Fibroblast of pulmonary artery (primary cell): ENCODE data around the gene RBM38.
A peak's percentile ranks its signal among the peaks of the same experiment; 100 is the strongest.

ENCODE experiments used
- DNase-seq: peaks from one replicate; pipeline ENCODE4 v3.0.0-alpha.2; 2010; ENCODE audit warnings: low read depth
- H3K4me3 ChIP-seq: replicated peaks from 2 replicates; pipeline ENCODE4 v1.5.1; 2011; ENCODE audit warnings: low read depth, mild to moderate bottlenecking, control low read depth, low read length, moderate library complexity
- TF ChIP-seq, protein P1 (sequence below): IDR thresholded peaks from 2 replicates; pipeline ENCODE4 v1.5.1; 2011; ENCODE audit warnings: mild to moderate bottlenecking, control low read depth, low read length, inconsistent platforms; ENCODE audit errors: missing control alignments

RBM38 gene

DNA sequence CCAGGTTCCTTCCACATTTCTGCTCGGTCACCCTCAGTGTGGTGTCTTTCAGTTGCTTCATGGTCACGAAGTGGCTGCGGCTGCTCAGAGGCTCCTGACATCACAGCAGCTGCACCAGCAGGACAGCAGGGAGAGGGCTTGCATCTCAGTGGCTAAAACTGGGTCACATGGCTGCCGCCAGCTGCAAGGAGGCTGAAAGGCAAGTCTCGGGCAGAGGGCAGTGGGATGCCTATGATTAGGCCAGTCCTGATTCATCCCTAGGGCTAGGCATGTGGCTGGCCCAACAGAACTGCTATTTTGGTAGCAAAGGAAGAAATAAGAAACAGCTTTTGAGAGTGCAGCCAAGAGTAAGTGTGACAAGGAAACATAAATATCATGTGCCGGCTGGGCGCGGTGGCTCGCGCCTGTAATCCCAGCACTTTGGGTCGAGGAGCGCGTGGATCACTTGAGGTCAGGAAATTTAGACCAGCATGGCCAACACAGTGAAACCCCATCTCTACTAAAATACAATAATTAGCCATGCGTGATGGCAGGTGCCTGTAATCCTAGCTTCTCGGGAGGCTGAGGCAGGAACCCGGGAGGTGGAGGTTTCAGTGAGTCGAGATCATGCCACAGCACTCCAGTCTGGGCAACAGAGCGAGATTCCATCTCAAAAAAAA is 46.6 kb downstream of the RBM38 start:
- TF ChIP-seq, protein P1, sequence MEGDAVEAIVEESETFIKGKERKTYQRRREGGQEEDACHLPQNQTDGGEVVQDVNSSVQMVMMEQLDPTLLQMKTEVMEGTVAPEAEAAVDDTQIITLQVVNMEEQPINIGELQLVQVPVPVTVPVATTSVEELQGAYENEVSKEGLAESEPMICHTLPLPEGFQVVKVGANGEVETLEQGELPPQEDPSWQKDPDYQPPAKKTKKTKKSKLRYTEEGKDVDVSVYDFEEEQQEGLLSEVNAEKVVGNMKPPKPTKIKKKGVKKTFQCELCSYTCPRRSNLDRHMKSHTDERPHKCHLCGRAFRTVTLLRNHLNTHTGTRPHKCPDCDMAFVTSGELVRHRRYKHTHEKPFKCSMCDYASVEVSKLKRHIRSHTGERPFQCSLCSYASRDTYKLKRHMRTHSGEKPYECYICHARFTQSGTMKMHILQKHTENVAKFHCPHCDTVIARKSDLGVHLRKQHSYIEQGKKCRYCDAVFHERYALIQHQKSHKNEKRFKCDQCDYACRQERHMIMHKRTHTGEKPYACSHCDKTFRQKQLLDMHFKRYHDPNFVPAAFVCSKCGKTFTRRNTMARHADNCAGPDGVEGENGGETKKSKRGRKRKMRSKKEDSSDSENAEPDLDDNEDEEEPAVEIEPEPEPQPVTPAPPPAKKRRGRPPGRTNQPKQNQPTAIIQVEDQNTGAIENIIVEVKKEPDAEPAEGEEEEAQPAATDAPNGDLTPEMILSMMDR = no peak
- H3K4me3 ChIP-seq = no peak overlapping the region
- no peak for DNase-seq

DNA sequence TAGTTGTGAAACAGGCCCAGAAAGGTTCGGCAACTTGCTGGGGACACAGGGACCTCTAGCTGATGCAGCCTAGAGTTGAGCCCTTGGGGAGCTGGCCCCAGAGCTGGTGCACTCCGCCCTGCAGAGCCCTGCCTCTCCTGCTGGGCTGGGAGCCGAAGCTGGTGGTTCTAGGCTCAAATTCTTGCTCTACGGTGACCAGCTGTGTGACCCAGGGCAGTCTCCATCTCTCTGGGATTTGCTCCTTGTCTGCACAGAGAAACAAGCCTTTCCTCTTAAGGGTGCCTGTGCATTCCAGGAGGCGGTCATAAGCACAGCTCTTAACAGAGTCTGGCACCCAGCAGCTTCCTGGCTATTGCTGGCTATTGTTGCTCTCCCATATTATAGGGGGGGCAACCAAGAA is 47.4 kb downstream of the RBM38 start:
- no peak overlapping the region for H3K4me3 ChIP-seq
- DNase-seq = no peak
- TF ChIP-seq, protein P1 = no peak

DNA sequence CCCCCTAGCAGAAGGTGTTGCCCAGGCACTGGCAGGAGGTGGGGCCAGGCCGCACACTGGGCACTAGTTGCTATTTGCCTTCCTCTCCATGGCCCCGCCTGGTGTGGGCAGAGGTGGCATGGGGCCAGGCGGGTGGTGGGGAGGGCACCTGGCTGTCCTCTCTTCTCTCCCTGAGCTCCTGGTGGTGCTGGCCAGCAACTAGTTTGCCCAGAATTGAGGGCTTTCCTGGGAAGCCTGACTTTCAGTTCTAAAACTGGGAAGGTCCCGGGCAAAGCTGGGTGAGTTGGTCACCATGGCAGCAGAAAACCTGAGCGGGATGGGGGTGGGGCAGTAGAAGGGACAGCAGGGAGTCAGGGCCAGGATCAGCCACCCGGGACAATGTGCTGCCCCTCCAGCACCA is 48.2 kb downstream of the RBM38 start:
- no peak overlapping the region for H3K4me3 ChIP-seq
- no peak for DNase-seq
- TF ChIP-seq, protein P1 = no peak

DNA sequence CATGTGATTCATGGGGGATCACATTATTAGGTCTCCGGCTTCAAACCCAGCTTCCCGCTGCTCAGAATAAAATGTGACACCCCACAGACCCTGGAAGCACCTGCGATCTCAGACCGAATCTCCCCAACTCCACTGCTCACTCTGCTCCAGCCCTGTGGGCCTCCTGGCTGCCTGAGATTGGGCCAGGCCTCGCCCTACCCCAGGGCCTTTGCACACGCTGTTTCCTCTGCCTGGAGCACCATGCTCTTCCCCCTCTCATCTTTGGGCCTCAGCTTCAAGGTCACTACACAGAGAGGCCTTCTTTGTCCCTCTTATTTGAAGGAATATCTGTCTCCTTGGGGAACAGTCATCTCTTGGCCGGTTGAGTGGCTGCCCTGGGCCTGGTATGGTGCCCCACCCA is 48.8 kb downstream of the RBM38 start:
- DNase-seq = no peak
- H3K4me3 ChIP-seq = no peak overlapping the region
- TF ChIP-seq, protein P1 = no peak

DNA sequence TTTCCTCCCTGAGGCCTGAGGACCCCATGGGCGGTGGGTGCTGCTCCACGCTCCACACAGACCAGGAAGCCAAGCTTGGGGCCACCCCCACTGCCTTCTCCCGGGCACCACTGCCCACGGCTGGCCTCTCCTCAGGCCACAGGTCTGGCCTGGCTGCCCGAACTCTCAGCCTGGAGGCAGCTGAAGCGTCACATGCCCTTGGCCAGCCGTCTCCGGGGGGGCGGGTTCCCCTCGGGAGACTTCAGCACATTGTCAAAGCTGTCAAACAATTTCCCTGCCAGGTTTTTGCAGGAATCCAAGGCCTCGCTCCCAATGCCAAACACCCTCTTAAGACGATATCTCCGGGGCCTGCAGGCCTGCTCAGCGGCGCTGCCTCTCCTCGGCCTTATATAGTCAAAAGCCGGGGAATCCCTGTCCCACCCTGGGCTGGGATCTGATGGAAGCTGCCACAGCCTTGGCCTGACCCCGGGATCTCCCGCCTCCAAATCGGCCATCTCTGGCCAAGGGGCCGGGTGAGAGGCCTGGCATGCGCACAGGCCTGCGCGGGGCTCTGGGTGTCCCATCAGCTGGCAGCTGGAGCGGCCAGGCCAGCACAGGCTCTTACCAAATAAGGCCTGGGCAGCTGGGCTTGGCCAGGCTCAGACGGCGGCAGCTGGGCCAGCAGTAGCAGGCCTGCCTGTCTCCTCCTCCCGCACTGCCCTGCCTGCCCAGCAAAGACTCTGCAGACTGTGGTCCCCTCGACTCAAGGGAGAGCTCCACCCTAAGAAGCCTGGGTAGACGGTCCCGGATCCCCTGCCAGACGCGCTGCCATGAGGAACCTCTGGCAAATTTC is 49.7 kb downstream of the RBM38 start:
- DNase-seq = peak; percentile 54
- H3K4me3 ChIP-seq = no peak overlapping the region
- TF ChIP-seq, protein P1 = no peak

DNA sequence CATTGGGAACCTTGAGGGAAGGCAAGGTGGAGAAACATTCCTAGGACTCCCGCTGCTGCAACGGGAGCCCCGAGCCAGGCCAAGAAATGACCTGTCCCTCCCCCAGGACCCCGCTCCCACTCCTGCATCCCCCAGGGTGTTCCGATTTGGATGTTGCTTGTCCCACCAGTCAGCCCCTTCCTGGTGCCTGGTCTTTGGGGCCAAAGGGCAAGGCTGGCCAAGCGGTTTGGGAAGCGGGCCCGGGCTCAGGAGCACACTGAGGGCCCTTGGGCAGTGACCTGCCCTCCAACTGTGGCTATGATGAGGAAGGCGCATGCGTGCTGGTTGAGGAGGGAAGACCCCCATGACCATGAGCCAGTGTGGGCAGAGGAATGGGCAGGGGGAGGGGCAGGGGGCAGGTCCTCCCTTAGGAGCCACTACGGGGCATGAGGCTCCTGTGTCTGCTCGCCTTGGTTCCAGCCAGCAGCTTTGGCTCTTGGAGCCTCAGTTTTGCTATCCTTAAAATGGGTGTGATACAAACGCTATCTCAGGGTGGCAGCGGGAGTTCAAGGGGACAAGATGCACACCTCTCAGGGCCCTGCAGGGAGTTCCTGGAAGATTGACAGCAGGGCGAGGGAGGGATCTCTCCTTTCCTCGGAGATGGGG is 50.4 kb downstream of the RBM38 start:
- no peak overlapping the region for H3K4me3 ChIP-seq
- no peak for DNase-seq

More for the DNA sequence above, 50.4 kb downstream of the RBM38 start:
- TF ChIP-seq, protein P1 = no peak
